HEK293 (cell line): ENCODE data around the gene IVNS1ABP.
A peak's percentile ranks its signal among the peaks of the same experiment; 100 is the strongest.

ENCODE experiments used
- CTCF ChIA-PET: fragments of 350-600 bp; formaldehyde crosslinking; extraction: SDS; loops from one replicate; lab custom pipeline; 2021; ENCODE audit warnings: antibody characterized with exemption; lab: Yijun Ruan, JAX
- POLR2A ChIA-PET: fragments of 300-600 bp; formaldehyde crosslinking; extraction: SDS; loops from one replicate; lab custom pipeline; 2020; ENCODE audit warnings: antibody characterized with exemption, inconsistent platforms; lab: Yijun Ruan, JAX
- H3K27ac ChIP-seq: fragments of 200-500 bp; sonication (Bioruptor generic); 2 replicates; pipeline ENCODE4 v1.5.1; 2014; ENCODE audit warnings: low read depth, low read length, control low read depth, inconsistent platforms; ENCODE audit errors: extremely low read depth
- H3K36me3 ChIP-seq, 2 experiments: fragments of 200-500 bp in 1 of 2; sonication (Bioruptor generic) in 1 of 2; 1 replicate in 1 of 2; 2 replicates in 1 of 2; pipeline ENCODE4 v1.5.1; 2014 to 2017; ENCODE audit warnings: inconsistent platforms in 2 of 2, low read length in 2 of 2; ENCODE audit not compliant: control insufficient read depth in 2 of 2, insufficient read depth in 1 of 2
- H3K4me1 ChIP-seq: fragments of 200-500 bp; sonication (Bioruptor generic); 2 replicates; pipeline ENCODE4 v1.5.1; 2014; ENCODE audit warnings: mild to moderate bottlenecking, low read length, inconsistent platforms; ENCODE audit not compliant: control insufficient read depth, insufficient read depth
- H3K4me3 ChIP-seq: 2 replicates; pipeline ENCODE4 v1.5.1; 2011; ENCODE audit warnings: low read depth, mild to moderate bottlenecking, control low read depth, low read length, moderate library complexity
- H3K9me3 ChIP-seq: fragments of 200-500 bp; sonication (Bioruptor generic); 2 replicates; pipeline ENCODE4 v1.5.1; 2014; ENCODE audit warnings: low read depth, low read length, inconsistent platforms; ENCODE audit not compliant: control insufficient read depth, insufficient read depth
- BCL11B ChIP-seq: fragments of 450-650 bp; formaldehyde crosslinking; IDR thresholded peaks from 2 replicates; pipeline ENCODE4 v1.5.1; 2016; ENCODE audit warnings: low read depth, missing biosample characterization, missing genetic modification characterization
- HOXA7 ChIP-seq: sonication (generic); formaldehyde crosslinking; IDR thresholded peaks from 2 replicates; pipeline ENCODE4 v1.8.1; 2022; ENCODE audit warnings: missing genetic modification reagents, borderline replicate concordance
- IKZF3 ChIP-seq: fragments of 450-650 bp; IDR thresholded peaks from 2 replicates; pipeline ENCODE4 v1.5.0; 2018; ENCODE audit warnings: missing biosample characterization, mild to moderate bottlenecking, missing genetic modification characterization, moderate library complexity
- KLF16 ChIP-seq: fragments of 450-650 bp; formaldehyde crosslinking; IDR thresholded peaks from 2 replicates; pipeline ENCODE4 v1.5.1; 2017; ENCODE audit warnings: missing biosample characterization, missing genetic modification characterization
- OSR2 ChIP-seq: fragments of 450-650 bp; formaldehyde crosslinking; IDR thresholded peaks from 2 replicates; pipeline ENCODE4 v1.5.1; 2016; ENCODE audit warnings: missing biosample characterization, missing genetic modification characterization
- REPIN1 ChIP-seq: fragments of 450-650 bp; formaldehyde crosslinking; IDR thresholded peaks from 2 replicates; pipeline ENCODE4 v1.5.1; 2017; ENCODE audit warnings: missing biosample characterization, missing genetic modification characterization, low read depth
- WT1 ChIP-seq: fragments of 450-650 bp; formaldehyde crosslinking; IDR thresholded peaks from 2 replicates; pipeline ENCODE4 v1.5.1; 2016; ENCODE audit warnings: missing biosample characterization, missing genetic modification characterization
- ZBTB21 ChIP-seq: fragments of 450-650 bp; formaldehyde crosslinking; IDR thresholded peaks from 2 replicates; pipeline ENCODE4 v1.5.1; 2017; ENCODE audit warnings: missing biosample characterization, missing genetic modification characterization
- ZBTB8A ChIP-seq: fragments of 450-650 bp; formaldehyde crosslinking; IDR thresholded peaks from 2 replicates; pipeline ENCODE4 v1.5.1; 2016; ENCODE audit warnings: missing biosample characterization, missing genetic modification characterization
- ZFP69B ChIP-seq: fragments of 450-650 bp; formaldehyde crosslinking; IDR thresholded peaks from 2 replicates; pipeline ENCODE4 v1.5.1; 2016; ENCODE audit warnings: missing biosample characterization, missing genetic modification characterization
- ZNF10 ChIP-seq: fragments of 450-650 bp; formaldehyde crosslinking; IDR thresholded peaks from 2 replicates; pipeline ENCODE4 v1.5.1; 2017; ENCODE audit warnings: missing biosample characterization, missing genetic modification characterization
- ZNF155 ChIP-seq: fragments of 450-650 bp; formaldehyde crosslinking; IDR thresholded peaks from 2 replicates; pipeline ENCODE4 v1.5.1; 2016; ENCODE audit warnings: missing biosample characterization, missing genetic modification characterization
- ZNF211 ChIP-seq: fragments of 450-650 bp; formaldehyde crosslinking; IDR thresholded peaks from 2 replicates; pipeline ENCODE4 v1.5.1; 2016; ENCODE audit warnings: low read depth, missing biosample characterization, missing genetic modification characterization
- ZNF24 ChIP-seq: fragments of 450-650 bp; formaldehyde crosslinking; IDR thresholded peaks from 2 replicates; pipeline ENCODE4 v1.5.1; 2016; ENCODE audit warnings: missing biosample characterization, missing genetic modification characterization
- ZNF292 ChIP-seq: fragments of 450-650 bp; formaldehyde crosslinking; IDR thresholded peaks from 2 replicates; pipeline ENCODE4 v1.5.1; 2016; ENCODE audit warnings: low read depth, missing biosample characterization, missing genetic modification characterization, borderline replicate concordance
- ZNF404 ChIP-seq: fragments of 450-650 bp; formaldehyde crosslinking; IDR thresholded peaks from 2 replicates; pipeline ENCODE4 v1.5.1; 2017; ENCODE audit warnings: missing biosample characterization, missing genetic modification characterization
- ZNF423 ChIP-seq: fragments of 450-650 bp; formaldehyde crosslinking; IDR thresholded peaks from 2 replicates; pipeline ENCODE4 v1.5.1; 2016; ENCODE audit warnings: missing biosample characterization, missing genetic modification characterization
- ZNF530 ChIP-seq: fragments of 450-650 bp; formaldehyde crosslinking; IDR thresholded peaks from 2 replicates; pipeline ENCODE4 v1.5.1; 2016; ENCODE audit warnings: low read depth, missing biosample characterization, missing genetic modification characterization
- ZNF544 ChIP-seq: fragments of 450-650 bp; formaldehyde crosslinking; IDR thresholded peaks from 2 replicates; pipeline ENCODE4 v1.5.0; 2017; ENCODE audit warnings: missing biosample characterization, missing genetic modification characterization
- ZNF677 ChIP-seq: fragments of 450-650 bp; IDR thresholded peaks from 2 replicates; pipeline ENCODE4 v1.5.0; 2018; ENCODE audit warnings: missing biosample characterization, mild to moderate bottlenecking, missing genetic modification characterization, moderate library complexity
- ZNF747 ChIP-seq: fragments of 450-650 bp; formaldehyde crosslinking; IDR thresholded peaks from 2 replicates; pipeline ENCODE4 v1.5.1; 2016; ENCODE audit warnings: missing biosample characterization, missing genetic modification characterization
- TF ChIP-seq, protein P1 (sequence below): fragments of 450-650 bp; formaldehyde crosslinking; IDR thresholded peaks from 2 replicates; pipeline ENCODE4 v1.5.1; 2017; ENCODE audit warnings: missing biosample characterization, mild to moderate bottlenecking, missing genetic modification characterization, moderate library complexity
- TF ChIP-seq, protein P2 (sequence below): fragments of 450-650 bp; formaldehyde crosslinking; IDR thresholded peaks from 2 replicates; pipeline ENCODE4 v1.5.1; 2016; ENCODE audit warnings: missing biosample characterization, missing genetic modification characterization, low read depth
- TF ChIP-seq, protein P3 (sequence below): fragments of 450-650 bp; formaldehyde crosslinking; IDR thresholded peaks from 2 replicates; pipeline ENCODE4; 2016; ENCODE audit warnings: missing biosample characterization, missing genetic modification characterization
- TF ChIP-seq, protein P4 (sequence below): fragments of 450-650 bp; formaldehyde crosslinking; IDR thresholded peaks from 2 replicates; pipeline ENCODE4 v1.5.0; 2017; ENCODE audit warnings: missing biosample characterization, missing genetic modification characterization, borderline replicate concordance
- TF ChIP-seq, protein P5 (sequence below): fragments of 450-650 bp; formaldehyde crosslinking; IDR thresholded peaks from 2 replicates; pipeline ENCODE4 v1.5.1; 2016; ENCODE audit warnings: missing biosample characterization, missing genetic modification characterization
- TF ChIP-seq, protein P6 (sequence below): fragments of 450-650 bp; formaldehyde crosslinking; IDR thresholded peaks from 2 replicates; pipeline ENCODE4 v1.5.1; 2017; ENCODE audit warnings: missing biosample characterization, missing genetic modification characterization

The IVNS1ABP gene

DNA sequence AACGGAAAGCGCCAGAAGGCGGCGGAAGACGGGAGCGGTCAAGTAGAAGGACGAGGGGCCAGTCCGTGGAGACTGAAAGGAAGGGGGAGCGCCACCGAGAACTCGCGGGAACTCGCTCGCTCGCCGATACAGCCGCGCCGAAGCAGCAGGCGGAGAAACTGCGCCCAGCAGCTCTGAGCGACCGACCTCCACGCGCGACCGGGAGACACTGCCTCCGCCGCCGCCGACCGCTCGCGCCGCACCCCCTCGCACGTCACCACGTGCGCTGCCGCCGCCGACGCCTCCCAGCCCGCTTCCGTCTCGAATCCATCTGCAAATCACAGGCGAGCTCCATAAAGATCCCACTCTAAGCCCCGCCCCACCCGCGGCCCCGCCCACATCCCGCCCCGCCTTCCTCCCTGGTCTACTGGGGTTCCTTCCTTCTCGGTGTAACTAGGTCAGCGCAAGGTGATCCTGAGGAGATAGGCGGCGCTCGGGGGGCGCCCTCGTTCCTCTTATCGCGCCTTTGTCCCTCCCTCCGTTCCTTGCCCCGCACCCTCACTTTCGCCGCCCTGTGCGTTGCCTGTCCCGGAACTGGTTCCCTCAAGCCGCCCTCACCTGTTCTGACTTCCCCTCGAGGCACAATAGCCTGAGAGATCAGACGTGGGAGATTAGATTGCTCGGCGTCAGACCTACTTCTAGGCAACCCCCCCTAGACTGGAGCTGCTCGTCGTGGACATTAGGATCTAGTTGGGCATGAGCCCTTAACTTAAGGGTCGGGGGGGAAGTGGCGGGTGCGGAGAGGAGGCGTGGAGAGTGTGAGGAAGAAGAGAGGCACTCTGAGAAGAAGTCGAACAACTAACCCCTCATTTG, at the start of gene IVNS1ABP:
IVNS1ABP (minus strand) TSS at position 210 of the 852 bp plus-strand sequence. CDS start 7,750 bp downstream, outside the sequence.
- H3K4me1 ChIP-seq = peaks cover 9% of the 10 kb centered on the region
- peak within 1 kb of the TSS; percentile 91 for H3K4me3 ChIP-seq
- H3K36me3 ChIP-seq = no peaks in the 10 kb centered on the region
- no peaks in the 10 kb centered on the region for H3K9me3 ChIP-seq
- H3K27ac ChIP-seq = peak within 1 kb of the TSS; percentile 90
- POLR2A ChIA-PET = interaction anchor here (0.6 to 1.5 kb wide), 14 partner anchors 20 to 401 kb away, joined by 3 to 10 read pairs (median 4); partner anchors contain the start of gene NIBAN1
- CTCF ChIA-PET = interaction anchor here (0.6 to 2.8 kb wide), 12 partner anchors 24 to 353 kb away, joined by 3 to 11 read pairs (median 4); no protein-coding TSS in a partner anchor
- TF ChIP-seq ZNF211 (no peak), IKZF3 (tag by site-specific recombination) (no peak), ZNF677 (tag by site-specific recombination) (no peak), ZNF404 (tag by site-specific recombination) (no peak), ZNF10 (no peak), ZBTB21 (tag by site-specific recombination) (no peak), WT1 (0 out of 2 replicates have a peak, but pooled peaks have one; percentile 15), KLF16 (peak; percentile 78), OSR2 (tag by site-specific recombination) (0 out of 2 replicates have a peak, but pooled peaks have one; percentile 31), BCL11B (tag by site-specific recombination) (no peak), ZNF747 (no peak), ZNF544 (tag by site-specific recombination) (no peak), ZNF24 (tag by site-specific recombination) (no peak), HOXA7 (CRISPR knock-in tag) (no peak), REPIN1 (tag by site-specific recombination) (no peak), ZNF292 (tag by site-specific recombination) (no peak), ZFP69B (tag by site-specific recombination) (peak; percentile 23), ZNF155 (tag by site-specific recombination) (no peak), ZBTB8A (tag by site-specific recombination) (peak; percentile 85), ZNF530 (tag by site-specific recombination) (no peak), ZNF423 (tag by site-specific recombination) (no peak)
- TF ChIP-seq, protein P1, sequence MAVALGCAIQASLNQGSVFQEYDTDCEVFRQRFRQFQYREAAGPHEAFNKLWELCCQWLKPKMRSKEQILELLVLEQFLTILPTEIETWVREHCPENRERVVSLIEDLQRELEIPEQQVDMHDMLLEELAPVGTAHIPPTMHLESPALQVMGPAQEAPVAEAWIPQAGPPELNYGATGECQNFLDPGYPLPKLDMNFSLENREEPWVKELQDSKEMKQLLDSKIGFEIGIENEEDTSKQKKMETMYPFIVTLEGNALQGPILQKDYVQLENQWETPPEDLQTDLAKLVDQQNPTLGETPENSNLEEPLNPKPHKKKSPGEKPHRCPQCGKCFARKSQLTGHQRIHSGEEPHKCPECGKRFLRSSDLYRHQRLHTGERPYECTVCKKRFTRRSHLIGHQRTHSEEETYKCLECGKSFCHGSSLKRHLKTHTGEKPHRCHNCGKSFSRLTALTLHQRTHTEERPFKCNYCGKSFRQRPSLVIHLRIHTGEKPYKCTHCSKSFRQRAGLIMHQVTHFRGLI (tag by site-specific recombination) = 0 out of 2 replicates have a peak, but pooled peaks have one; percentile 18
- TF ChIP-seq, protein P2, sequence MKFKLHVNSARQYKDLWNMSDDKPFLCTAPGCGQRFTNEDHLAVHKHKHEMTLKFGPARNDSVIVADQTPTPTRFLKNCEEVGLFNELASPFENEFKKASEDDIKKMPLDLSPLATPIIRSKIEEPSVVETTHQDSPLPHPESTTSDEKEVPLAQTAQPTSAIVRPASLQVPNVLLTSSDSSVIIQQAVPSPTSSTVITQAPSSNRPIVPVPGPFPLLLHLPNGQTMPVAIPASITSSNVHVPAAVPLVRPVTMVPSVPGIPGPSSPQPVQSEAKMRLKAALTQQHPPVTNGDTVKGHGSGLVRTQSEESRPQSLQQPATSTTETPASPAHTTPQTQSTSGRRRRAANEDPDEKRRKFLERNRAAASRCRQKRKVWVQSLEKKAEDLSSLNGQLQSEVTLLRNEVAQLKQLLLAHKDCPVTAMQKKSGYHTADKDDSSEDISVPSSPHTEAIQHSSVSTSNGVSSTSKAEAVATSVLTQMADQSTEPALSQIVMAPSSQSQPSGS (tag by site-specific recombination) = no peak
- TF ChIP-seq, protein P3, sequence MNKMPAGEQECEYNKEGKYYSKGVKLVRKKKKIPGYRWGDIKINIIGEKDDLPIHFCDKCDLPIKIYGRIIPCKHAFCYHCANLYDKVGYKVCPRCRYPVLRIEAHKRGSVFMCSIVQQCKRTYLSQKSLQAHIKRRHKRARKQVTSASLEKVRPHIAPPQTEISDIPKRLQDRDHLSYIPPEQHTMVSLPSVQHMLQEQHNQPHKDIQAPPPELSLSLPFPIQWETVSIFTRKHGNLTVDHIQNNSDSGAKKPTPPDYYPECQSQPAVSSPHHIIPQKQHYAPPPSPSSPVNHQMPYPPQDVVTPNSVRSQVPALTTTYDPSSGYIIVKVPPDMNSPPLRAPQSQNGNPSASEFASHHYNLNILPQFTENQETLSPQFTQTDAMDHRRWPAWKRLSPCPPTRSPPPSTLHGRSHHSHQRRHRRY (tag by site-specific recombination) = no peak
- TF ChIP-seq, protein P4, sequence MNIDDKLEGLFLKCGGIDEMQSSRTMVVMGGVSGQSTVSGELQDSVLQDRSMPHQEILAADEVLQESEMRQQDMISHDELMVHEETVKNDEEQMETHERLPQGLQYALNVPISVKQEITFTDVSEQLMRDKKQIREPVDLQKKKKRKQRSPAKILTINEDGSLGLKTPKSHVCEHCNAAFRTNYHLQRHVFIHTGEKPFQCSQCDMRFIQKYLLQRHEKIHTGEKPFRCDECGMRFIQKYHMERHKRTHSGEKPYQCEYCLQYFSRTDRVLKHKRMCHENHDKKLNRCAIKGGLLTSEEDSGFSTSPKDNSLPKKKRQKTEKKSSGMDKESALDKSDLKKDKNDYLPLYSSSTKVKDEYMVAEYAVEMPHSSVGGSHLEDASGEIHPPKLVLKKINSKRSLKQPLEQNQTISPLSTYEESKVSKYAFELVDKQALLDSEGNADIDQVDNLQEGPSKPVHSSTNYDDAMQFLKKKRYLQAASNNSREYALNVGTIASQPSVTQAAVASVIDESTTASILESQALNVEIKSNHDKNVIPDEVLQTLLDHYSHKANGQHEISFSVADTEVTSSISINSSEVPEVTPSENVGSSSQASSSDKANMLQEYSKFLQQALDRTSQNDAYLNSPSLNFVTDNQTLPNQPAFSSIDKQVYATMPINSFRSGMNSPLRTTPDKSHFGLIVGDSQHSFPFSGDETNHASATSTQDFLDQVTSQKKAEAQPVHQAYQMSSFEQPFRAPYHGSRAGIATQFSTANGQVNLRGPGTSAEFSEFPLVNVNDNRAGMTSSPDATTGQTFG (tag by site-specific recombination) = no peak
- TF ChIP-seq, protein P5, sequence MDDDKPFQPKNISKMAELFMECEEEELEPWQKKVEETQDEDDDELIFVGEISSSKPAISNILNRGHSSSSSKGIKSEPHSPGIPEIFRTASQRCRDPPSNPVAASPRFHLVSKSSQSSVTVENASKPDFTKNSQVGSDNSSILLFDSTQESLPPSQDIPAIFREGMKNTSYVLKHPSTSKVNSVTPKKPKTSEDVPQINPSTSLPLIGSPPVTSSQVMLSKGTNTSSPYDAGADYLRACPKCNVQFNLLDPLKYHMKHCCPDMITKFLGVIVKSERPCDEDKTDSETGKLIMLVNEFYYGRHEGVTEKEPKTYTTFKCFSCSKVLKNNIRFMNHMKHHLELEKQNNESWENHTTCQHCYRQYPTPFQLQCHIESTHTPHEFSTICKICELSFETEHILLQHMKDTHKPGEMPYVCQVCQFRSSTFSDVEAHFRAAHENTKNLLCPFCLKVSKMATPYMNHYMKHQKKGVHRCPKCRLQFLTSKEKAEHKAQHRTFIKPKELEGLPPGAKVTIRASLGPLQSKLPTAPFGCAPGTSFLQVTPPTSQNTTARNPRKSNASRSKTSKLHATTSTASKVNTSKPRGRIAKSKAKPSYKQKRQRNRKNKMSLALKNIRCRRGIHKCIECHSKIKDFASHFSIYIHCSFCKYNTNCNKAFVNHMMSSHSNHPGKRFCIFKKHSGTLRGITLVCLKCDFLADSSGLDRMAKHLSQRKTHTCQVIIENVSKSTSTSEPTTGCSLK (tag by site-specific recombination) = no peak
- TF ChIP-seq, protein P6, sequence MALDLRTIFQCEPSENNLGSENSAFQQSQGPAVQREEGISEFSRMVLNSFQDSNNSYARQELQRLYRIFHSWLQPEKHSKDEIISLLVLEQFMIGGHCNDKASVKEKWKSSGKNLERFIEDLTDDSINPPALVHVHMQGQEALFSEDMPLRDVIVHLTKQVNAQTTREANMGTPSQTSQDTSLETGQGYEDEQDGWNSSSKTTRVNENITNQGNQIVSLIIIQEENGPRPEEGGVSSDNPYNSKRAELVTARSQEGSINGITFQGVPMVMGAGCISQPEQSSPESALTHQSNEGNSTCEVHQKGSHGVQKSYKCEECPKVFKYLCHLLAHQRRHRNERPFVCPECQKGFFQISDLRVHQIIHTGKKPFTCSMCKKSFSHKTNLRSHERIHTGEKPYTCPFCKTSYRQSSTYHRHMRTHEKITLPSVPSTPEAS (tag by site-specific recombination) = no peak
